CD14-positive monocyte (primary cell): ENCODE data around the gene DRC7. TPM values are rescaled to one million over a fixed set of nuclear protein-coding genes. Genes with fewer than 3 reads are reported as not detected.
A peak's percentile ranks its signal among the peaks of the same experiment; 100 is the strongest.

Experiments
- DNase-seq, 3 donors: peaks; one replicate each; pipeline ENCODE4 v3.0.0-alpha.2; 2011 to 2022
- H2AFZ ChIP-seq: 2 replicates; pipeline ENCODE4 v1.6.0; 2012; ENCODE audit warnings: mild to moderate bottlenecking, low read depth, low read length, inconsistent platforms; ENCODE audit not compliant: insufficient read depth, poor library complexity, severe bottlenecking
- H3K27ac ChIP-seq, 2 donors: 1 replicate in 1 of 2; 2 replicates in 1 of 2; pipeline ENCODE4 v1.5.1; 2012 to 2013; ENCODE audit warnings: low read length in 2 of 2, control low read depth in 1 of 2, inconsistent platforms in 1 of 2, low read depth in 1 of 2, mild to moderate bottlenecking in 1 of 2
- H3K27me3 ChIP-seq, 2 donors: one replicate each; pipeline versions ENCODE4 v1.6.0 to v1.6.1; 2011 to 2013; ENCODE audit warnings: low read length in 2 of 2; ENCODE audit not compliant: control insufficient read depth in 2 of 2, insufficient read depth in 2 of 2
- H3K36me3 ChIP-seq, 2 donors: replicated peaks in 1 of 2; 1 replicate in 1 of 2; 2 replicates in 1 of 2; pipeline versions ENCODE4 v1.5.1 to v1.6.1; 2012 to 2013; ENCODE audit warnings: low read length in 2 of 2, control low read depth in 1 of 2, inconsistent platforms in 1 of 2, mild to moderate bottlenecking in 1 of 2; ENCODE audit not compliant: insufficient read depth in 2 of 2, control insufficient read depth in 1 of 2
- H3K4me1 ChIP-seq, 2 donors: 1 replicate in 1 of 2; 2 replicates in 1 of 2; pipeline versions ENCODE4 v1.5.1 to v1.6.1; 2012 to 2013; ENCODE audit warnings: low read length in 2 of 2, control low read depth in 1 of 2, inconsistent platforms in 1 of 2, mild to moderate bottlenecking in 1 of 2, moderate library complexity in 1 of 2; ENCODE audit not compliant: insufficient read depth in 2 of 2, control insufficient read depth in 1 of 2
- H3K4me2 ChIP-seq: replicated peaks from 2 replicates; pipeline ENCODE3; 2012; ENCODE audit warnings: low read length, moderate library complexity, mild to moderate bottlenecking; ENCODE audit not compliant: poor library complexity, severe bottlenecking; ENCODE audit errors: extremely low read depth
- H3K4me3 ChIP-seq, 3 experiments: fragments of 200-600 bp in 1 of 3; sonication (generic) in 1 of 3; replicated peaks in 1 of 3; 1 replicate in 2 of 3; 2 replicates in 1 of 3; pipeline ENCODE4 v1.5.1; 2011 to 2013; ENCODE audit warnings: low read length in 3 of 3, mild to moderate bottlenecking in 3 of 3, control low read depth in 2 of 3, low read depth in 2 of 3, inconsistent platforms in 1 of 3, moderate library complexity in 1 of 3
- H3K79me2 ChIP-seq: 2 replicates; pipeline ENCODE4 v1.6.0; 2012; ENCODE audit warnings: mild to moderate bottlenecking, control low read depth, inconsistent platforms, low read length, moderate library complexity; ENCODE audit not compliant: insufficient read depth
- H3K9ac ChIP-seq: 2 replicates; pipeline ENCODE4 v1.6.0; 2017; ENCODE audit warnings: low read length, mild to moderate bottlenecking; ENCODE audit not compliant: insufficient read depth, poor library complexity, severe bottlenecking
- H3K9me3 ChIP-seq, 2 donors: replicated peaks in 1 of 2; 1 replicate in 1 of 2; 2 replicates in 1 of 2; pipeline versions ENCODE4 v1.5.1 to v1.6.1; 2012 to 2013; ENCODE audit warnings: low read length in 2 of 2, control low read depth in 1 of 2; ENCODE audit not compliant: control insufficient read depth in 1 of 2, insufficient read depth in 1 of 2
- H4K20me1 ChIP-seq: 2 replicates; pipeline ENCODE4 v1.6.0; 2012; ENCODE audit warnings: mild to moderate bottlenecking, low read length, control low read depth, moderate library complexity; ENCODE audit not compliant: insufficient read depth
- H3K27ac Mint-ChIP-seq, 7 donors: one replicate each; pipeline ENCODE4 v1.8.0; 2020; ENCODE audit warnings: mild to moderate bottlenecking in 7 of 7, mixed read lengths in 7 of 7, moderate library complexity in 6 of 7, inconsistent platforms in 2 of 7
- H3K27me3 Mint-ChIP-seq, 3 donors: one replicate each; pipeline ENCODE4 v1.8.0; 2021 to 2022; ENCODE audit warnings: low read depth in 3 of 3, mild to moderate bottlenecking in 3 of 3, mixed read lengths in 3 of 3, moderate library complexity in 3 of 3, inconsistent platforms in 1 of 3
- H3K36me3 Mint-ChIP-seq, 2 donors: one replicate each; pipeline ENCODE4 v1.8.0; 2020; ENCODE audit warnings: mixed read lengths in 2 of 2, inconsistent platforms in 1 of 2, mild to moderate bottlenecking in 1 of 2
- H3K4me1 Mint-ChIP-seq: one replicate; pipeline ENCODE4 v1.8.0; 2020; ENCODE audit warnings: mild to moderate bottlenecking, mixed read lengths
- H3K4me3 Mint-ChIP-seq, 2 donors: one replicate each; pipeline ENCODE4 v1.8.0; 2020; ENCODE audit warnings: mild to moderate bottlenecking in 2 of 2, mixed read lengths in 2 of 2, moderate library complexity in 1 of 2
- H3K9me3 Mint-ChIP-seq, 7 donors: one replicate each; pipeline ENCODE4 v1.8.0; 2020 to 2022; ENCODE audit warnings: mixed read lengths in 7 of 7, mild to moderate bottlenecking in 6 of 7, moderate library complexity in 6 of 7, inconsistent platforms in 2 of 7
- CTCF ChIP-seq: fragments of 200-600 bp; IDR thresholded peaks from one replicate; pipeline ENCODE4 v1.8.0; 2022; ENCODE audit warnings: antibody characterized with exemption, mild to moderate bottlenecking
- WGBS: methylation state at CpG from one replicate; pipeline ENCODE4 v1.1.5; 2013; ENCODE audit warnings: missing lambda C conversion rate; ENCODE audit not compliant: insufficient coverage; 5-methylcytosine and 5-hydroxymethylcytosine counted together
- intact Hi-C, 2 donors: fragments of 100-400 bp; cut with micrococcal nuclease; formaldehyde crosslinking; loops; one replicate each; pipeline versions ENCODE4 v1.15.0 to v1.15.1; 2023
- polyA plus RNA-seq, 3 donors: library from polyadenylated mRNA; depleted of rRNA in 1 of 3; unstranded in 2 of 3; stranded (reverse) in 1 of 3; fragments of 300-500 nt in 2 of 3; fragments of >200 nt in 1 of 3; fragmentation: Illumina TruSeq in 2 of 3; gene quantifications; 1 replicate in 2 of 3; 2 replicates in 1 of 3; pipeline ENCODE4 v1.2.3, GENCODE V29; 2012 to 2021

Gene DRC7
- polyA plus RNA-seq, 3 donors = 0.11 to 0.41 TPM; not detected in 1

- Histone ChIP-seq H3K4me3 (no peak overlapping the region), H3K9me3 (no peaks in the 10 kb centered on the region), H3K36me3 (no peaks in the 10 kb centered on the region), H3K9ac (no peak overlapping the region), H3K27me3 (peaks cover 2 to 29% of the 10 kb centered on the region in 2 donors), H3K27ac (no peak overlapping the region), H2AFZ (no peak overlapping the region), H3K4me1 (peaks cover 24 to 25% of the 10 kb centered on the region in 2 donors), H3K79me2 (no peaks in the 10 kb centered on the region), H3K4me2 (no peak overlapping the region), H4K20me1 (no peaks in the 10 kb centered on the region)
- WGBS = 53% methylated on average over 6 of the region's 6 CpGs
- peaks cover 26% of the 10 kb centered on the region for H3K4me1 Mint-ChIP-seq
- H3K27me3 Mint-ChIP-seq = peaks cover 27 to 44% (median 32%) of the 10 kb centered on the region in 3 donors
- H3K9me3 Mint-ChIP-seq = peaks cover 0 to 5% (median 0%) of the 10 kb centered on the region in 7 donors
- no peak overlapping the region for H3K4me3 Mint-ChIP-seq
- H3K36me3 Mint-ChIP-seq = no peaks in the 10 kb centered on the region
- intact Hi-C loops = loop anchor here (1.0 to 5.0 kb wide), 7 partner anchors 43 to 88 kb away; partner anchors contain the start of genes DRC7 (in 1 of the 2) and KATNB1 (in 1 of the 2)
- TF ChIP-seq CTCF = no peak
- peak overlapping the region in 1 of 7 donors; percentile 87 for H3K27ac Mint-ChIP-seq
- no peak for DNase-seq
Observed at GRCh38 chr16:57649443-57649751, 45.2 kb upstream of the DRC7 start.

- Histone ChIP-seq H2AFZ (no peak overlapping the region), H3K27ac (no peak overlapping the region), H3K9me3 (no peaks in the 10 kb centered on the region), H3K27me3 (peaks cover 2 to 27% of the 10 kb centered on the region in 2 donors), H3K4me3 (no peak overlapping the region), H4K20me1 (no peaks in the 10 kb centered on the region), H3K4me2 (no peak overlapping the region), H3K9ac (no peak overlapping the region), H3K4me1 (peaks cover 24 to 25% of the 10 kb centered on the region in 2 donors), H3K36me3 (no peaks in the 10 kb centered on the region), H3K79me2 (no peaks in the 10 kb centered on the region)
- Mint-ChIP-seq H3K27ac (no peak overlapping the region), H3K4me1 (peaks cover 26% of the 10 kb centered on the region), H3K27me3 (peaks cover 28 to 46% (median 33%) of the 10 kb centered on the region in 3 donors), H3K36me3 (no peaks in the 10 kb centered on the region), H3K4me3 (peak overlapping the region in 1 of 2 donors; percentile 30), H3K9me3 (peaks cover 0 to 5% (median 0%) of the 10 kb centered on the region in 7 donors)
- DNase-seq = no peak
- WGBS = 98% methylated on average over 4 of the region's 7 CpGs
- intact Hi-C loops = loop anchor here (1.0 to 5.0 kb wide), 7 partner anchors 42 to 87 kb away; partner anchors contain the start of genes DRC7 (in 2 of the 2) and KATNB1 (in 1 of the 2)
- no peak for TF ChIP-seq CTCF
Observed at GRCh38 chr16:57649846-57650245, 44.8 kb upstream of the DRC7 start.
